Putamen (tissue), 1 donor: ENCODE measurements around the gene FAP.

ENCODE experiments used
- DNase-seq: peaks from one replicate; pipeline ENCODE4 v3.0.0-alpha.2; 2016; ENCODE audit warnings: low spot score

The FAP gene

GRCh38 chr2:162243294-162243693, at the start of gene FAP:
FAP (minus strand) TSS chr2:162243445; CDS start chr2:162243327, 118 bp downstream.
- no peak for DNase-seq

- no peak for DNase-seq
Observed at GRCh38 chr2:162291748-162292147, 48.5 kb upstream of the FAP start.

- no peak for DNase-seq
Observed at GRCh38 chr2:162282765-162283425, 39.6 kb upstream of the FAP start.

GRCh38 chr2:162280654-162281053, 37.4 kb upstream of the FAP start:
- no peak for DNase-seq

- no peak for DNase-seq
Observed at GRCh38 chr2:162277381-162277780, 34.1 kb upstream of the FAP start.

- no peak for DNase-seq
Observed at GRCh38 chr2:162267996-162268395, 24.8 kb upstream of the FAP start.

GRCh38 chr2:162267496-162267895, 24.3 kb upstream of the FAP start:
- DNase-seq, result no peak

- no peak for DNase-seq
Observed at GRCh38 chr2:162266460-162266760, 23.2 kb upstream of the FAP start.

- no peak for DNase-seq
Observed at GRCh38 chr2:162265666-162266459, 22.6 kb upstream of the FAP start.

GRCh38 chr2:162261032-162261945, 18.0 kb upstream of the FAP start:
- DNase-seq, result no peak

GRCh38 chr2:162258686-162259085, 15.4 kb upstream of the FAP start:
- no peak for DNase-seq

- DNase-seq, result no peak
Observed at GRCh38 chr2:162258169-162258568, 14.9 kb upstream of the FAP start.

GRCh38 chr2:162257425-162257824, 14.2 kb upstream of the FAP start:
- no peak for DNase-seq

GRCh38 chr2:162256591-162256991, 13.3 kb upstream of the FAP start:
- no peak for DNase-seq

GRCh38 chr2:162254236-162254871, 11.1 kb upstream of the FAP start:
- DNase-seq, result no peak

GRCh38 chr2:162253435-162253834, 10.2 kb upstream of the FAP start:
- no peak for DNase-seq

- no peak for DNase-seq
Observed at GRCh38 chr2:162252153-162252552, 8.9 kb upstream of the FAP start.

- no peak for DNase-seq
Observed at GRCh38 chr2:162245781-162246180, 2.5 kb upstream of the FAP start.

- no peak for DNase-seq
Observed at GRCh38 chr2:162245061-162245460, 1.8 kb upstream of the FAP start.

- DNase-seq, result no peak
Observed at GRCh38 chr2:162244541-162245031, 1.3 kb upstream of the FAP start.

GRCh38 chr2:162243715-162244114, 470 bp upstream of the FAP start:
- no peak for DNase-seq
